ENCODE measurements around the gene ATP5ME. TPM values are rescaled to one million over a fixed set of nuclear protein-coding genes. Genes with fewer than 3 reads are reported as not detected.

Gene ATP5ME
- total RNA-seq, 1 experiment from 2014 or later, result 330 TPM

DNA sequence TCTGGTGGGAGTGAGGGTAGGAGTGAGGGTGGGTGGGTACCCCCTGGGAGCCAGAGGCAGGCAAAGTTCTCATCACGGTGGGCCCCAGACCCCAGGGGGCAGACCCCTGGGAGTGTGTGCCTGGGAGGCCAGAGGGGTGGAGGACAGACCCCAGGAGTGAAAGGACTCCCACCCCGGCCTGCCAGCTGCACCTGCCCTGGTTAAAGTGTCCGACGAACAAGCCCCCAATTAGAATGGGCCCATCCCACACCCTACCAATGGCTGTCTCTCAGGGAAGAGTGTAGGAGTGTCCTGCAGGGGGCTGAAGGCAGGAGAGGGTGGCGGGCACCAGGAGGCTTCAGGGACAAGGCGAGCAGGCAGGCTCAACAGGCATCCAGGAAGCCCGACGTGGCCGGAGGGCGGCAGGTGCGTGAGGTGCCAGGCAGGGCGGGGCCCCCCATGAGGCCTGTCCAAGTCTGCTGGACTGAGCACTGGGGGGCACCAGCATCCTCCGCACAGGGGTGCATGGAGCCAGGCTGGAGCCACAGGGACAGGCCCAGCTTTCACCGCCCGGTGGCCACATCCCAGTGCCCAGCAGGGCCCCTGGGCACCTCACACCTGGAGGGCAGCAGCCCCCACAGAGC, 40.0 kb downstream of the ATP5ME start (continued):
- TF ChIP-seq, protein P1, sequence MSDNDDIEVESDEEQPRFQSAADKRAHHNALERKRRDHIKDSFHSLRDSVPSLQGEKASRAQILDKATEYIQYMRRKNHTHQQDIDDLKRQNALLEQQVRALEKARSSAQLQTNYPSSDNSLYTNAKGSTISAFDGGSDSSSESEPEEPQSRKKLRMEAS (IDR thresholded peaks at IDR 0.05), result no peak
- TF ChIP-seq ZNF274 (IDR thresholded peaks at IDR 0.05; ENCODE audit: low read depth, low read length) (no peak), POLR2A (IDR thresholded peaks at IDR 0.05; ENCODE audit: borderline replicate concordance, extremely low read depth, insufficient read depth, insufficient read length) (no peak)

DNA sequence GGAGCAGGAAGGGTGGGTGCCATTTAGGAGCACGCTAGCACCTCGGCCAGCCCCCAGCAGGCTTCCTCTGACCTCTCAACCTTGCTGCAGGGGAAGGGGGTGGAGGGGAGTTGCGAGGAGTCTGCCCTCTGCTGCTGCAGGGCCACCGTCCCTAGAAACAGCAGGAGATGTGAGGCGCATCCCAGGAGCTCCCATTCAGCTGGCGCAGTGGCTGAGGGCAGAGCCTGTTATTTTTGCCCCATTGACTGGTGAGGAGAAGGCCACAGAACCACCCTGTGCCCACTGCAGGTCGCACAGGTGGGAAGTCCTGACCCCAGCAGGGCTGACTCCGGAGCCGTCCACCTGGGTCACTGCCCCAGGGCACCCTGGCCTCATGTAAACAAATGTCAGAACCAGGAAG, 40.7 kb downstream of the ATP5ME start:
- no peaks in the 10 kb centered on the region for H3K9me2 ChIP-seq (ENCODE audit: insufficient read depth)
- no peaks in the 10 kb centered on the region for H4K20me1 ChIP-seq (ENCODE audit: insufficient read depth)
- TF ChIP-seq TCF7L2 (IDR thresholded peaks at IDR 0.05; ENCODE audit: borderline replicate concordance, extremely low read depth, insufficient read depth, insufficient read length) (no peak), SRF (IDR thresholded peaks at IDR 0.05; ENCODE audit: low read depth) (no peak), CBX3 (IDR thresholded peaks at IDR 0.05; ENCODE audit: low read depth) (no peak), POLR2AphosphoS5 (IDR thresholded peaks at IDR 0.05; ENCODE audit: low read depth, low read length) (no peak), YY1 (IDR thresholded peaks at IDR 0.05; ENCODE audit: extremely low read depth, insufficient replicate concordance, low read depth, low read length) (no peak), EZH2phosphoT487 (IDR thresholded peaks at IDR 0.05; ENCODE audit: borderline replicate concordance) (no peak), CEBPB (IDR thresholded peaks at IDR 0.05; ENCODE audit: low read depth) (no peak), SIN3A (IDR thresholded peaks at IDR 0.05; ENCODE audit: low read depth) (no peak), EZH2 (IDR thresholded peaks at IDR 0.05) (no peak), ELF1 (IDR thresholded peaks at IDR 0.05; ENCODE audit: borderline replicate concordance, low read depth) (no peak), RAD21 (IDR thresholded peaks at IDR 0.05; ENCODE audit: low read depth) (no peak), EGR1 (IDR thresholded peaks at IDR 0.05; ENCODE audit: low read depth) (no peak)
- TF ChIP-seq, protein P1 (IDR thresholded peaks at IDR 0.05), result no peak
- TF ChIP-seq, protein P2, sequence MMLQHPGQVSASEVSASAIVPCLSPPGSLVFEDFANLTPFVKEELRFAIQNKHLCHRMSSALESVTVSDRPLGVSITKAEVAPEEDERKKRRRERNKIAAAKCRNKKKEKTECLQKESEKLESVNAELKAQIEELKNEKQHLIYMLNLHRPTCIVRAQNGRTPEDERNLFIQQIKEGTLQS (IDR thresholded peaks at IDR 0.05), result no peak
- TF ChIP-seq, protein P3, sequence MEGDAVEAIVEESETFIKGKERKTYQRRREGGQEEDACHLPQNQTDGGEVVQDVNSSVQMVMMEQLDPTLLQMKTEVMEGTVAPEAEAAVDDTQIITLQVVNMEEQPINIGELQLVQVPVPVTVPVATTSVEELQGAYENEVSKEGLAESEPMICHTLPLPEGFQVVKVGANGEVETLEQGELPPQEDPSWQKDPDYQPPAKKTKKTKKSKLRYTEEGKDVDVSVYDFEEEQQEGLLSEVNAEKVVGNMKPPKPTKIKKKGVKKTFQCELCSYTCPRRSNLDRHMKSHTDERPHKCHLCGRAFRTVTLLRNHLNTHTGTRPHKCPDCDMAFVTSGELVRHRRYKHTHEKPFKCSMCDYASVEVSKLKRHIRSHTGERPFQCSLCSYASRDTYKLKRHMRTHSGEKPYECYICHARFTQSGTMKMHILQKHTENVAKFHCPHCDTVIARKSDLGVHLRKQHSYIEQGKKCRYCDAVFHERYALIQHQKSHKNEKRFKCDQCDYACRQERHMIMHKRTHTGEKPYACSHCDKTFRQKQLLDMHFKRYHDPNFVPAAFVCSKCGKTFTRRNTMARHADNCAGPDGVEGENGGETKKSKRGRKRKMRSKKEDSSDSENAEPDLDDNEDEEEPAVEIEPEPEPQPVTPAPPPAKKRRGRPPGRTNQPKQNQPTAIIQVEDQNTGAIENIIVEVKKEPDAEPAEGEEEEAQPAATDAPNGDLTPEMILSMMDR (IDR thresholded peaks at IDR 0.05 in 2 of 3, conservative IDR thresholded peaks at IDR 0.05 in 1 of 3; ENCODE audit: borderline replicate concordance in 1 of 3, insufficient read depth in 1 of 3, low read depth in 2 of 3, low read length in 2 of 3), result no peak
- no peaks in the 10 kb centered on the region; a peak in 1 of 4 replicates for H3K9me3 ChIP-seq (ENCODE audit: control insufficient read depth in 1 of 2, insufficient read depth in 1 of 2, low read depth in 1 of 2, low read length in 2 of 2)
- H3K36me3 ChIP-seq (ENCODE audit: control insufficient read depth in 1 of 2, insufficient read depth in 2 of 2, low read length in 2 of 2), result no peaks in the 10 kb centered on the region
- no peak overlapping the region for H3K4me2 ChIP-seq (ENCODE audit: low read length)
- no peaks in the 10 kb centered on the region for H3K79me2 ChIP-seq (ENCODE audit: insufficient read depth, low read length)
- no peak overlapping the region for H3K4me3 ChIP-seq (replicated peaks in 1 of 2; ENCODE audit: low read depth in 1 of 2, low read length in 2 of 2)
- H3K27ac ChIP-seq (ENCODE audit: low read depth, low read length), result no peak overlapping the region
- no TSS peak for BruUV-seq (replicated peaks)
- no peak for DNase-seq (ENCODE audit: low read depth, low spot score)
- ChIA-PET CTCF (no interaction called here), POLR2A (no interaction called here), RAD21 (ENCODE audit: low non-redundant PET in 1 of 2, low total read pairs in 2 of 2, uncharacterized antibody in 2 of 2, unreplicated experiment in 2 of 2) (no interaction called here)
- intact Hi-C loops (cut with micrococcal nuclease), result no loop called here
- no peak overlapping the region for H3K9ac ChIP-seq (ENCODE audit: low read length)
- no peaks in the 10 kb centered on the region for H3K27me3 ChIP-seq (ENCODE audit: insufficient read depth, low read length)
- no peak for ATAC-seq
- H2AFZ ChIP-seq (ENCODE audit: low read depth, low read length, poor library complexity, severe bottlenecking), result no peak overlapping the region
- H3K4me1 ChIP-seq (ENCODE audit: control insufficient read depth in 1 of 2, insufficient read depth in 2 of 2, low read length in 2 of 2), result no peaks in the 10 kb centered on the region
